ENCODE data around the gene PRKCD.

PRKCD gene

GRCh38 chr3:53160660-53161449 is at the start of gene PRKCD:
Gene PRKCD, plus strand, starts transcription at chr3:53161209. Its CDS starts 17,214 bp downstream, at chr3:53178423.
- DNase-seq (ENCODE audit: low read depth): peak; percentile 65

DNA sequence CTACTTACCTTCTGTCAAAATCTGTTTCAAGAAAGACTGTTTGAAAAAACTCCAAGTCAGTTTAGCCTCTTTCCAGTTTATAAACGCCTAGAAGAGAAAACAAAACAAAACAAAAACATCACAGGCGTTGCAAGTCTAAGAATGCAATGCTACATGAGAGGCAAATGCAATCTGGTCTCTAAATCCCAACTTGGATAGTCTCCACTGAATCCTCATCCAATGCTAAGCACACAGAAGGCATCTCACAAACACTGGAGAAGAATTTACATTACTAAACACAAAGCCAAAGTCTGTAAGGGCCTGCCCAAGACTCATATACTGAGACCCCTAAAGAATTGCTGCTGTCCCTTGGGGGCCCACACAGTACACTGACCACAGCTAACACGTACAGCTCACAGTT is 49.2 kb upstream of the PRKCD start:
- no peak for DNase-seq (ENCODE audit: low read depth)

DNA sequence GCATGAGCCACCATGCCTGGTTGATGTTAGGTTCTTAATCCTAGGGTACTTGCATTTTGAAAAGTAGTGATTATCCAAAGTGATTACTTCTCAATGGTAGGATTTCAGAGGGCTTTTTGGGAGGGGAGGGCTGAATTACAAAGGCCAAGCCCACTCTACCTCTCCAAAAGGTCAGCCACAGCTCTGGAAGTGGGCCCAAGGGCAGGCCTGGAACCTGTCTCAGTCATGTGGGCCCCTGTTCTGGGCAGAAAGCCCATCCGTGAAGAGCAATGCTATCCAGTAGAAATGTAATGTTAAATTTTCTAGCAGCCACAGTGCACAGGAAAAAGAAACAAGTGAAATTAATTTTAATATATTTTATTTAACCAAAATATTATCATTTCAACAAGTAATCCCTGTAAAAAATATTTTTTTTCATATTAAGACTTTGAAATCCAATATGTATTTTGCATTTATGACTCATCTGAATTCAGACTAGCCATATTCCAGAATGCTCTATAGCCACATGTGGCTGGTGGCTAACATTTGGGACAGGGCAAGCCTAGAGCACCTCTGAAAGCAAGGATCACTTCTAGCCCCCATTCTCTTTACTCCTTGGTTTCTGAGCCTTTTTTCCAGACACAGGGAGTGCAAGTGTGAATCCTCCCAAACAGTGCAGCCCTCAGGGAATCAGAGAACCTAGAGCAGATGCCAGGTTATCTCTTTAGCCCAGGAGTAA is 47.6 kb upstream of the PRKCD start:
- DNase-seq (ENCODE audit: low read depth): no peak

DNA sequence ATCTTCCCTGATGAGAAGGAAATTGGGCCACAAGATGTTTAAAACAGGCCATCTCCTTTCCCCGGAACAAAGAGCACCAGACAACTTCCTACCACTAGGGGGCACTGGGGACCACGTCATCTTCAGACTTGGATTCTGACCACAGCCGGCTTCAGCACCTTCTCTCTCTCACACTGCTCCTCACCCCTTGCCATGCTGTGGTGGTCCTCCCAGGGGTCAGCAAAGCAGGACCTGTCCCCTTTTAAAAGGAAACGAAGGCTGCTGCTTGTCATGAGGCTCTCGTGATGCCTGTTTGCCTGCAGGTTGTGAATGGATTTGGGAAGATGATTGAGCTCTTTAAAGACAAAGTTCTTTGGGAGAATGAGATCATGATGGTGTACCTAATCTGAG is 47.0 kb upstream of the PRKCD start:
- DNase-seq (ENCODE audit: low read depth): peak; percentile 75

- no peak for DNase-seq (ENCODE audit: low read depth)
Measured at GRCh38 chr3:53114412-53115074, 46.5 kb upstream of the PRKCD start.

GRCh38 chr3:53116956-53117355 is 44.1 kb upstream of the PRKCD start:
- DNase-seq (ENCODE audit: low read depth): no peak

- DNase-seq (ENCODE audit: low read depth): no peak
Measured at GRCh38 chr3:53120336-53120735, 40.7 kb upstream of the PRKCD start.

DNA sequence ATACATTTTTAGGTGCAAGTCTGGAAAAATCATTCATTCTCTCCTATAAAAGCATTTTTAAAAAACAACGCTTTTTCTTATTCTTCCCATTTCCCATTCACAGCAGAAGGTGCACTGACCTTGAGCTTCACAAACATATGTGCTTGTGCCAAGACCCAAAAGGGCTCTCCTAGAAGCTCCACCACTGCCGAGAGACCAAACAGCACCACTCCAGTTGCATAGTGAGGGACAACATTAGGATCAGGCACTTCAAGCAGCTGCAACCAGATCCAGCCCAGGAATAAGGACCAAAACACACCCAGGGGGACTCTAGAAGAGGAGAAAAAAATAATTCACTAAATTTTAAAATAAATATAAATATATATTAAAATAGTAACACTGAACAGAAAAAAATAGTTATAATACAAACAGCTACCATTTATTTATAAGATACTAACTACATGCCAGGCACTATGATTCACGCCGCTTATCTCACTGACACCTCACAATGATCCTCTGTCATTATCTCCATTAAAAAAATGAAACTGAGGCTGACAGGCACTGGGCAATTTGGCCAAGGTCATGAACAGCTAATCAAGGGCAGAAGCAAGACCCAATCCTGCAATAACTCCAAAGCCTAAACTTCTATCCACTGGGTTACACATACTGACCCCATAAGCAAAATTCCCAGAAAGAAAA is 38.6 kb upstream of the PRKCD start:
- DNase-seq (ENCODE audit: low read depth): no peak

- no peak for DNase-seq (ENCODE audit: low read depth)
Measured at GRCh38 chr3:53122933-53123305, 38.1 kb upstream of the PRKCD start.

- no peak for DNase-seq (ENCODE audit: low read depth)
Measured at GRCh38 chr3:53123510-53123909, 37.5 kb upstream of the PRKCD start.

DNA sequence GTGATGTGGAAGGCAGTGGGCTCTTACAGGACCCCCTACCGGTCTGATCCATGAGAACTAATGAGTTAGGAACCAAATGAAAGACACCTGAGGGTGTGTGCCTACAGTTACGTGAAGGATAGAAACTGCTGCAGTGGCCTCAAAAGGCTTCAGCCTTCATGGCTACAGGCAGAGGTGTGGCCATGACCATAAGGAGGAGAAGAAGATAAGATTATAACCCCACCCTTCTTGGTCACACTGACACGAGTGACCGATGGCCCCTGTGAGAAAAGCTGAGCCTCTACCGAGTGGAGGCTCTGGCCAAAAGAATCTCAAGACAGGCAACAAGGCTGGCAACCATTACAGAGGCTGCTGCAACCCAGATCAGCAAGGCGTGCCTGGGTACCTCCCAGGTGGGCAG is 37.1 kb upstream of the PRKCD start:
- no peak for DNase-seq (ENCODE audit: low read depth)

GRCh38 chr3:53126601-53127000 is 34.4 kb upstream of the PRKCD start:
- DNase-seq (ENCODE audit: low read depth): no peak

DNA sequence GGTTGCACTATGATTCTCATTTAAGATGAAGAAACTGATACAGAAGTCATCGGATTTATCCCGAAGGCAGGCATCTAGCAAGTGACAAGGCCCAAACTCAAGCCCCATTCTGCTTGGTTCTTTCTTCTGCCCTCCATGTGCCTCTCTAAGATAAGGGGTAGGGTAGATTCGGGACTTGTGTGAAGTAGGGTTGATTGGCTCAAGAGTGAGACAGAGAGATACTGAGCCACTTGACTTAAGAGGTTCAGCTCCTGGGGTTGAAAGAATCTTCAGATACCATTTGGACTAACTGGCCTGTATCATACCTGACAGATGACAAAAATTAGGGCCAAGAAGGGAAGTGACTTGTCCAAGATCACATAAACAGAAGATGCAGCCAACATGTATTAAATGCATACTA is 31.7 kb upstream of the PRKCD start:
- DNase-seq (ENCODE audit: low read depth): no peak

GRCh38 chr3:53130179-53131061 is 30.6 kb upstream of the PRKCD start, which contains the start of gene RFT1:
Gene RFT1, minus strand, starts transcription at chr3:53130435. Its CDS starts 35 bp downstream, at chr3:53130400.
- DNase-seq (ENCODE audit: low read depth): peak; percentile 96

DNA sequence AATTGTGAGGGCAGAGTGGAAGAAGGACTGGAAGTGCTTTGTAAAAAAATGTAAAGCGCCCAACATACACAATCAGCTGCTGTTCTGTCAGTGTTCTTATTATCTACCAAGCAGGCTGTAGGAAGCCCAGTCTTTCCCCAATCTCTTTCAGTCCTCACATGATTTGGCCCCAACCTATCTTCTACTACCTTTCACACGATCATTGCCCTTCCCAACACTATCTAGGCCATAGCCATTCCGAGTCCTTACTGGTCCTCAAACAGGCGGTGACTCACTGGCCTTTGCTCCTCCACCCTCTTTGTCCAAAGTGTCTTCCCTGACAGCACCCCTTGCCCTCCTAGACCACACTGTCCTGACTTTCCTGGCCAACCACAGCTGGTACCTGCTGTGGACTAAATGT is 29.9 kb upstream of the PRKCD start:
- DNase-seq (ENCODE audit: low read depth): no peak

DNA sequence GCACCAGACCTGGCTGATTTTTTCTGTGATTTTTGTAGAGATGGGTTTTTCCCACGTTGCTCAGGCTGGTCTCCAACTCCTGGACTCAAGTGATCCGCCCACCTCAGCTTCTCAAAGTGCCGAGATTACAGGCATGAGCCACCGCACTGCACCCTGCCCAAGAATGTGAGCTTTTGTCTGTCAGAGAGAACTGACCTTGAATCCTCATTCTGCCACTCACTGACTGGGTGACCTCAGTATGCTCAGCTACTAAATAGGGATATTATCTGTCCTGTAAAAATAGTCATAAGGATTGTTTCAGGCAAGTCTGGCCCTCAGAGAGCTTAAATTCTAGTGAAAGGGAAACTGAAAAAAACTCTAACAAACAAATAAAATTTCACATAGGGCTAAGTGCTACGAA is 28.7 kb upstream of the PRKCD start:
- DNase-seq (ENCODE audit: low read depth): no peak

DNA sequence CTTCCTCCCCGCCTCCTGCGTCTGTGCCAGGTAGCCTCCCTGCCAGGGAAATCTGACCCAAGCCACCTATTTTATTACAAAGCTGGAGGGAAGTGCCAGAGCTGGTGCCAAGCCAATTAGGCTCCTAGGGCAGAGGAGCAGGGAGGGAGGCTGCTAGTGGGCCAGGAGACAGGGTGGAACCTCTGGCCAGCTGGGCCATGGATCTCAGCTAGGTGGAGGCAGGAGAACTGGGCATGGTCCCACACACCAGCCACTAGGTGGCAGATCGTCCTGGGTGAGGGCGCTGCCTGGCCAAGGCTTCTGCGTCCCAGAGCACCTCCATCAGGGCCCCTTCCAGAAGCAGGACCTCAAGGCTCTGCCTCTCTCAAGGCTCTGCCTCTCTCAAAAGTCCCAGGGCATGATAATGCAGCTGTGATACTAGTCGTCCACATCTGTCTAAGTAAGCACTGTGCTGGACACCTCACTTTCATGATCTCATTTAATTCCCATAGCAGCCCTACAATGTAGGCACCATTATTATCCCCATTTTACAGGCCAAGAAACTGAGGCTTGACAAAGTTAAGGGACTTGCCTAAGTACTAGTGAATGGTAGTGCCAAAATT is 26.3 kb upstream of the PRKCD start:
- peak; percentile 51 for DNase-seq (ENCODE audit: low read depth)

DNA sequence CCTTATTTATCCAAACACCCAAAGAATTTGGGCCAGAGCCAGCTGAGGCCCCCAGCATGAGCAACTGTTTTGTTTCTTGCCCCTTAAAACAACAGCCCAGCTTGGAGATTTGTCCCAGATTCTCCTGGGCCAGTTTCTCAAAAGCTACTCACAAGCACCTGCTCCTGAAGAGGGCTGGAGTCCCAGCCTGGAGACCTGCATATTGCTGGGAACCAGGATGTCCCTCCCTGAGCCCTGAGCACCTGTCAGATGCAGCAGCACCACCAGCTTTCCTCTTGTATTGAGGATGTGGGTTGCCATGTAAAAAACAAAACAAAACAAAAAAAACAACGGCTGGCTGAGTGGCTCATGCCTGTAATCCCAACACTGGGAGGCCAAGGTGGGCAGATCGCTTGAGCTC is 23.8 kb upstream of the PRKCD start:
- DNase-seq (ENCODE audit: low read depth): no peak

GRCh38 chr3:53137835-53138446 is 23.1 kb upstream of the PRKCD start:
- no peak for DNase-seq (ENCODE audit: low read depth)
